ENCODE measurements around the gene KISS1.

The KISS1 gene

DNA sequence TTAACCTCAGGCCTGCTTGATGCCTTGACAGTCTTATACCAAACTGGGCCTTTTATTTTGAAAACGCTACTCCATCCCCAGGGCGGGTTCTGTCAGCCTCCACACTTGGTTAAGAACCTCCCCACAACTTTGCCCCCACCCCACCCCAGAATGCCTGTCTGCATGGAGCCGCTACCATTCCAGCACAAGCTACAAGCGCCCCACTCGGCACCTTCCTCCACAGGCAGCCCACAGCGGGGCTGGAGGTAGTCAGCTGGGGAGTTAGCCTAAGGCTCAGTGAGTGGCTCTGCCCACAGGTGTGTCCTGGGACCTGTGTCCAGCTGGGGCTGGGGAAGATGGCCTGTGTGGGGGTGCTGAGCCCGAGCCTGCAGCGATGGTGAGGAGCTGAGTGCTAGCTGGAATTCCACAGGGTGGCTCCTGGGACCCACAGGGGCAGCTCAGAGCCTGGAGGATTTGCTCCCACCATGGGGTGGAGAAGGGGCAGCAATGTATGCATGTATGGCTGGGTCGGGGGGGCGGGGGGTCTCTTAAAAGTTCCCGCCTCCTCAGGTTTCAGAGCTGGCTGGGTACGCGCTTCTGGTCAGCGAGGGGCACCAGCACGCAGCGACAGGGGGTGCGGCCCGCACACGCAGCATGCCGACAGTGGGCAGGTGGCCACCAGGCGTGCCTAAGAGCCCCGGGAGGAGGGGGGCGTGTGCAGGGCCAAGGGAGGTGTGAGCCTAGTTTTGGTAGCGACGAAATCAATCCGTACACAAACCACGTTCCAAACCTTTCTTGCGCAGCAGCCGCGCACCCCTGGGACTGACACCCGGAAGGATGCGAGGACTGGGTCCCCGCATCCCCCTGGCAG lies 45.4 kb downstream of the KISS1 start:
- TF ChIP-seq EZH2phosphoT487 (IDR thresholded peaks at IDR 0.05; ENCODE audit: borderline replicate concordance, low read length) = no peak
- TF ChIP-seq, protein P1, sequence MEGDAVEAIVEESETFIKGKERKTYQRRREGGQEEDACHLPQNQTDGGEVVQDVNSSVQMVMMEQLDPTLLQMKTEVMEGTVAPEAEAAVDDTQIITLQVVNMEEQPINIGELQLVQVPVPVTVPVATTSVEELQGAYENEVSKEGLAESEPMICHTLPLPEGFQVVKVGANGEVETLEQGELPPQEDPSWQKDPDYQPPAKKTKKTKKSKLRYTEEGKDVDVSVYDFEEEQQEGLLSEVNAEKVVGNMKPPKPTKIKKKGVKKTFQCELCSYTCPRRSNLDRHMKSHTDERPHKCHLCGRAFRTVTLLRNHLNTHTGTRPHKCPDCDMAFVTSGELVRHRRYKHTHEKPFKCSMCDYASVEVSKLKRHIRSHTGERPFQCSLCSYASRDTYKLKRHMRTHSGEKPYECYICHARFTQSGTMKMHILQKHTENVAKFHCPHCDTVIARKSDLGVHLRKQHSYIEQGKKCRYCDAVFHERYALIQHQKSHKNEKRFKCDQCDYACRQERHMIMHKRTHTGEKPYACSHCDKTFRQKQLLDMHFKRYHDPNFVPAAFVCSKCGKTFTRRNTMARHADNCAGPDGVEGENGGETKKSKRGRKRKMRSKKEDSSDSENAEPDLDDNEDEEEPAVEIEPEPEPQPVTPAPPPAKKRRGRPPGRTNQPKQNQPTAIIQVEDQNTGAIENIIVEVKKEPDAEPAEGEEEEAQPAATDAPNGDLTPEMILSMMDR (IDR thresholded peaks at IDR 0.05; ENCODE audit: low read depth, low read length, poor library complexity, severe bottlenecking) = no peak
- no peak overlapping the region for H3K4me3 ChIP-seq (ENCODE audit: low read length)
- no peaks in the 10 kb centered on the region for H4K20me1 ChIP-seq (ENCODE audit: control insufficient read depth, insufficient read depth, low read depth, low read length)
- no peaks in the 10 kb centered on the region for H3K36me3 ChIP-seq (ENCODE audit: control insufficient read depth, low read length)
- H3K79me2 ChIP-seq (ENCODE audit: control insufficient read depth, low read length) = no peaks in the 10 kb centered on the region
- H3K27me3 ChIP-seq (ENCODE audit: control insufficient read depth, low read length) = no peaks in the 10 kb centered on the region
- no peak overlapping the region for H3K27ac ChIP-seq (ENCODE audit: low read depth, low read length)
- H3K9me2 ChIP-seq (replicated peaks; ENCODE audit: control insufficient read depth, low read length) = no peaks in the 10 kb centered on the region
- no peaks in the 10 kb centered on the region for H3F3A ChIP-seq (ENCODE audit: control insufficient read depth, insufficient read depth)
- H3K9me3 ChIP-seq (ENCODE audit: control insufficient read depth, insufficient read depth, low read length) = no peaks in the 10 kb centered on the region
- no peaks in the 10 kb centered on the region for H3K4me1 ChIP-seq (ENCODE audit: control insufficient read depth, low read length)
- no peak overlapping the region for H3K4me2 ChIP-seq (ENCODE audit: low read length)

DNA sequence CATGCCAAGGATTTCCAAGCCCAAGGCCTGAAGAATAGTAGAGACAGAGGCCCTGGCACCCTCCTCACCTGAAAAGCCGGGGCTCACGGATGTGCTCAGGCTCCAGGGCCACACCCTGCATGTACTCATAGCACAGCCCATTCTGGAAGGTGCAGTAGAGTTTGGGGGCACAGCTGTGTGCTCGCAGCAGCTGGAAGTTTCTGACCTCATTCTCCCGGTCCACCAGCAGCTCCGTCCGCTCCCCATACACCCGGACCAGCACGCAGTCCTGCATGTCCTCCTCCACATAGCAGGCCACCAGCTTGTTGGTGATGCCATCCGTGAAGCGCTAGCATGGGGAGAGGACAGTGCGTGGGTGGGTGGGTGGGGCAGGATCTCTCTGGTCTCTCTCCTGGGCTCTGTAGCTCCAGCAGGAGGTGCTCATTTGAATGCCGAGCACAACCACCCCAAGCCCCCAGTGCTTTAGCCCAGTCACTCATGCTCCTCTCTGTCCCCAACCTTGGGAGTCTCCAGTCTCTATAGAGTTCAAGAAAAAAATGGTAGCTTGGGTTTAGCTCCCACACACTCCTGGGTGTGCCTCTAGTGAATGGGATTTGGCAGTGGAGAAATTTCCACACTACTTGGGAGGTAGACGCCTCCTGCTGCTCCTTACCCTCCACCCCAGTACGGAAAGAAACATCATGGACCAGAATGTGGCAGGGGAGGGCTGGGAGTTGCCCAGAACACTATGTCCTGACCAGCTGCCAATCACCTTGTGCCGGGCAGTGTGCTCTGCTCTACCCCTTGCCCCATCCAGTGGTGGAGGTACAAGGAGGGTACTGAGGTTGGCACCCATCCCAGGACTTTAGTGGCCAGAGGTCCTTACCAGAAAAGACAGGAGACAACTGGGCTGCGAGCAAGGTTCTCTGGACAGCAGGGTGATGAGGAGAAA lies 46.4 kb downstream of the KISS1 start:
- H3F3A ChIP-seq (ENCODE audit: control insufficient read depth, insufficient read depth) = no peaks in the 10 kb centered on the region
- H3K4me3 ChIP-seq (ENCODE audit: low read length) = no peak overlapping the region
- H4K20me1 ChIP-seq (ENCODE audit: control insufficient read depth, insufficient read depth, low read depth, low read length) = no peaks in the 10 kb centered on the region
- peaks cover 8% of the 10 kb centered on the region; the same call in 1 of the 2 replicates for H3K27me3 ChIP-seq (ENCODE audit: control insufficient read depth, low read length)
- H3K4me2 ChIP-seq (ENCODE audit: low read length) = no peak overlapping the region
- H3K9me3 ChIP-seq (ENCODE audit: control insufficient read depth, insufficient read depth, low read length) = no peaks in the 10 kb centered on the region
- TF ChIP-seq, protein P1 (IDR thresholded peaks at IDR 0.05; ENCODE audit: low read depth, low read length, poor library complexity, severe bottlenecking) = no peak
- TF ChIP-seq EZH2phosphoT487 (IDR thresholded peaks at IDR 0.05; ENCODE audit: borderline replicate concordance, low read length) = no peak
- H3K36me3 ChIP-seq (ENCODE audit: control insufficient read depth, low read length) = no peaks in the 10 kb centered on the region
- no peaks in the 10 kb centered on the region for H3K9me2 ChIP-seq (replicated peaks; ENCODE audit: control insufficient read depth, low read length)
- no peak overlapping the region for H3K27ac ChIP-seq (ENCODE audit: low read depth, low read length)
- no peaks in the 10 kb centered on the region for H3K4me1 ChIP-seq (ENCODE audit: control insufficient read depth, low read length)
- no peaks in the 10 kb centered on the region for H3K79me2 ChIP-seq (ENCODE audit: control insufficient read depth, low read length)

DNA sequence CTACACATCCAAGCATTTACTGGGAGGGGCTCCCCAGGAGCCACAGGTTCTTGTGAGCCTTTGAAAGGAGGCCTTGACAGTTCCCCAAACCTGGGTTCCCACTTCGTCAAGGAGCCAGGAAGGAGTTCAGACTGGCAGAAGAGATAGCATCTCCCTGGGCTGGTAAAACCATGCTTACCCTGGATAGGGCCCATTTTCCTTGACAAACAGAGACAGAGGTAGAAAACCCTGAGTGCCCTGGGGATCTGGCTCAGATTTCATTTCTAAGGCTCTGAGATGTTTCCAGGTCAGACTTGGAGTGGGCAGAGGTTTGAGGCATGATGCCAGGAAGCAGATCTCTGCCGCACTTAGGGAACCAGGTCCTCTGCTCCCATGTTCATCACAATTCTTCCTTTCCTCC lies 47.2 kb downstream of the KISS1 start:
- no peak overlapping the region for H3K4me3 ChIP-seq (ENCODE audit: low read length)
- no peak for TF ChIP-seq EZH2phosphoT487 (IDR thresholded peaks at IDR 0.05; ENCODE audit: borderline replicate concordance, low read length)
- TF ChIP-seq, protein P1 (IDR thresholded peaks at IDR 0.05; ENCODE audit: low read depth, low read length, poor library complexity, severe bottlenecking) = no peak
- no peaks in the 10 kb centered on the region for H3K9me3 ChIP-seq (ENCODE audit: control insufficient read depth, insufficient read depth, low read length)
- no peaks in the 10 kb centered on the region for H4K20me1 ChIP-seq (ENCODE audit: control insufficient read depth, insufficient read depth, low read depth, low read length)
- H3F3A ChIP-seq (ENCODE audit: control insufficient read depth, insufficient read depth) = no peaks in the 10 kb centered on the region
- no peaks in the 10 kb centered on the region for H3K36me3 ChIP-seq (ENCODE audit: control insufficient read depth, low read length)
- no peaks in the 10 kb centered on the region for H3K9me2 ChIP-seq (replicated peaks; ENCODE audit: control insufficient read depth, low read length)
- no peaks in the 10 kb centered on the region for H3K79me2 ChIP-seq (ENCODE audit: control insufficient read depth, low read length)
- H3K27me3 ChIP-seq (ENCODE audit: control insufficient read depth, low read length) = peaks cover 8% of the 10 kb centered on the region; the same call in 1 of the 2 replicates
- no peaks in the 10 kb centered on the region for H3K4me1 ChIP-seq (ENCODE audit: control insufficient read depth, low read length)
- H3K27ac ChIP-seq (ENCODE audit: low read depth, low read length) = no peak overlapping the region
- H3K4me2 ChIP-seq (ENCODE audit: low read length) = no peak overlapping the region

All from DOHH2 (cell line).